Thoracic aorta (tissue), 2 donors: ENCODE measurements around the gene MOB3B. TPM values are rescaled to one million over a fixed set of nuclear protein-coding genes. Genes with fewer than 3 reads are reported as not detected.

Experiments used
- ATAC-seq: fragments of 150-250 bp; one replicate; pipeline ENCODE4 v1.8.0; 2017; ENCODE audit warnings: low read depth; ENCODE audit not compliant: insufficient number of reproducible peaks, low FRiP score
- DNase-seq: peaks from one replicate; pipeline ENCODE4 v3.0.0-alpha.2; 2020; ENCODE audit warnings: low spot score
- H3K27ac ChIP-seq, 2 donors: fragments of 200-600 bp; sonication (generic); 1 replicate in 1 of 2; 2 replicates in 1 of 2; pipeline ENCODE4 v1.5.1; 2016; ENCODE audit warnings: mild to moderate bottlenecking in 2 of 2, moderate library complexity in 2 of 2
- H3K27me3 ChIP-seq: fragments of 200-600 bp; sonication (generic); replicated peaks from 2 replicates; pipeline ENCODE4 v1.6.0; 2016; ENCODE audit warnings: mild to moderate bottlenecking; ENCODE audit not compliant: insufficient read depth
- H3K36me3 ChIP-seq: fragments of 200-600 bp; sonication (generic); one replicate; pipeline ENCODE4 v1.5.1; 2016
- H3K4me1 ChIP-seq, 2 donors: fragments of 200-600 bp; sonication (generic); 1 replicate in 1 of 2; 2 replicates in 1 of 2; pipeline versions ENCODE4 v1.5.1 to v1.6.0; 2016; ENCODE audit warnings: low read depth in 2 of 2, mild to moderate bottlenecking in 1 of 2; ENCODE audit not compliant: control insufficient read depth in 1 of 2
- H3K4me3 ChIP-seq: fragments of 200-600 bp; sonication (generic); 2 replicates; pipeline ENCODE4 v1.5.1; 2016; ENCODE audit warnings: mild to moderate bottlenecking
- H3K9me3 ChIP-seq: fragments of 200-600 bp; sonication (generic); 2 replicates; pipeline ENCODE4 v1.5.1; 2016
- CTCF ChIP-seq: fragments of 200-600 bp; sonication (generic); IDR thresholded peaks from one replicate; pipeline ENCODE4 v1.5.1; 2019; ENCODE audit warnings: antibody characterized with exemption
- total RNA-seq, 2 donors: library from RNA; depleted of rRNA; stranded (reverse); fragments of >200 nt; gene quantifications; one replicate each; pipeline versions ENCODE4 v1.1.0 to v1.2.3, GENCODE V29; 2016

Gene MOB3B
- total RNA-seq, 2 donors from 2014 or later: 6.6 to 11.1 TPM

GRCh38 chr9:27372615-27373014 lies 157.0 kb downstream of the MOB3B start:
- no peak for DNase-seq
- Histone ChIP-seq H3K4me3 (no peak overlapping the region), H3K36me3 (no peaks in the 10 kb centered on the region), H3K27ac (no peak overlapping the region), H3K27me3 (no peaks in the 10 kb centered on the region), H3K4me1 (peaks cover 7 to 18% of the 10 kb centered on the region in 2 donors), H3K9me3 (no peaks in the 10 kb centered on the region)
- no peak for ATAC-seq
- TF ChIP-seq CTCF: no peak

- TF ChIP-seq CTCF: no peak
- ATAC-seq (no peak), DNase-seq (no peak)
- Histone ChIP-seq H3K4me1 (peaks cover 11 to 31% of the 10 kb centered on the region in 2 donors), H3K9me3 (no peaks in the 10 kb centered on the region), H3K27ac (no peak overlapping the region), H3K4me3 (no peak overlapping the region), H3K27me3 (no peaks in the 10 kb centered on the region), H3K36me3 (no peaks in the 10 kb centered on the region)
These were observed 158.2 kb downstream of the MOB3B start for GRCh38 chr9:27371382-27371781.

- H3K4me1 ChIP-seq: peaks cover 21 to 42% of the 10 kb centered on the region in 2 donors
- no peak for DNase-seq
- no peak for ATAC-seq
- TF ChIP-seq CTCF: no peak
- H3K27me3 ChIP-seq: no peaks in the 10 kb centered on the region
- no peaks in the 10 kb centered on the region for H3K36me3 ChIP-seq
- no peaks in the 10 kb centered on the region for H3K9me3 ChIP-seq
- no peak overlapping the region for H3K27ac ChIP-seq
- no peak overlapping the region for H3K4me3 ChIP-seq
These were observed 160.0 kb downstream of the MOB3B start for GRCh38 chr9:27369591-27369990.

- DNase-seq (no peak), ATAC-seq (no peak)
- Histone ChIP-seq H3K27me3 (no peaks in the 10 kb centered on the region), H3K4me3 (no peak overlapping the region), H3K9me3 (no peaks in the 10 kb centered on the region), H3K36me3 (no peaks in the 10 kb centered on the region), H3K27ac (no peak overlapping the region), H3K4me1 (peaks cover 21 to 42% of the 10 kb centered on the region in 2 donors)
- no peak for TF ChIP-seq CTCF
These were observed 161.2 kb downstream of the MOB3B start for GRCh38 chr9:27368316-27368985.

- Histone ChIP-seq H3K9me3 (no peaks in the 10 kb centered on the region), H3K4me1 (peaks cover 21 to 44% of the 10 kb centered on the region in 2 donors), H3K27ac (no peak overlapping the region), H3K27me3 (no peaks in the 10 kb centered on the region), H3K4me3 (no peak overlapping the region), H3K36me3 (no peaks in the 10 kb centered on the region)
- DNase-seq (no peak), ATAC-seq (no peak)
- TF ChIP-seq CTCF: no peak
These were observed 161.7 kb downstream of the MOB3B start for GRCh38 chr9:27367921-27368315.
